COLO668 (cell line): ENCODE results near the gene CHD6.

ENCODE experiments used
- DNase-seq: peaks from one replicate; lab custom pipeline; 2025; ENCODE audit not compliant: unreplicated experiment; lab: John Stamatoyannopoulos, UW

CHD6 gene

DNA sequence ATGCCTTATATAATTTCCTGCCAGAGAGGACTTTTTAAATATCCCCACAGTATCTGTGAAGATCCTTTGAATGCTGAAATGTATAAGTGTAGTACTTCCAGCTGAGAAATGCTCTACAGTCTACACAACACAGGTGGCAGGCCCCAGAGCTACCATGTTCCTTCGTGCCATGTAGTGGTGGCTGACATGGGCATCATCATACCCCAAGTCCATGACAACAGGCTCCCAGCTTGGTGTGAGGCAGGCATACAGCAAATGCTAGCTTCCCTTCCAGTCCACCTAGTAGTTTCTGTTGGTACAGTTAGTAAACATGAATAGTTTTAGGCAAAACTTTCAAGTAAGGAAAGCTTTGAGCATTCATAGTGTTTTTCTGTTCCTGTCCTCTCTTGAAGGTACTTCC is 190.3 kb downstream of the CHD6 start:
- no peak for DNase-seq

DNA sequence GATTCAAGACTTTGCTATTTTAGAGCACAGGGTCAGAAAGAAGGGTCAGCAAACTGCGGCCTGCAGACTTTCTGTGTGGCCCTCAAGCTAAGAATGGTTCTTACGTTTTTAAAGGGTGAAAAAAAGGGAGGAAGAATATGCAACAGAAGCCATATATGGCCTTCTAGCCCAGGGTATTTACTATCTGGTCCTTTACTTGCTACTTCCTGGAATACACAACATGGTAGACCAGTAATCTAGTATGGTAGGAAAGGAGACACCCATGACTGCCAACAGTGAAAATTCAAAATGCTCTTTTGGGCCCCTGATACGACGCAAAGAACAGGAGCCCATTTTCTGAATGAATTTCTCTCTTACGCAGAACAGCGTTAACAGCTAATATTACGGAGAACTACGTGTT is 191.2 kb downstream of the CHD6 start:
- no peak for DNase-seq

DNA sequence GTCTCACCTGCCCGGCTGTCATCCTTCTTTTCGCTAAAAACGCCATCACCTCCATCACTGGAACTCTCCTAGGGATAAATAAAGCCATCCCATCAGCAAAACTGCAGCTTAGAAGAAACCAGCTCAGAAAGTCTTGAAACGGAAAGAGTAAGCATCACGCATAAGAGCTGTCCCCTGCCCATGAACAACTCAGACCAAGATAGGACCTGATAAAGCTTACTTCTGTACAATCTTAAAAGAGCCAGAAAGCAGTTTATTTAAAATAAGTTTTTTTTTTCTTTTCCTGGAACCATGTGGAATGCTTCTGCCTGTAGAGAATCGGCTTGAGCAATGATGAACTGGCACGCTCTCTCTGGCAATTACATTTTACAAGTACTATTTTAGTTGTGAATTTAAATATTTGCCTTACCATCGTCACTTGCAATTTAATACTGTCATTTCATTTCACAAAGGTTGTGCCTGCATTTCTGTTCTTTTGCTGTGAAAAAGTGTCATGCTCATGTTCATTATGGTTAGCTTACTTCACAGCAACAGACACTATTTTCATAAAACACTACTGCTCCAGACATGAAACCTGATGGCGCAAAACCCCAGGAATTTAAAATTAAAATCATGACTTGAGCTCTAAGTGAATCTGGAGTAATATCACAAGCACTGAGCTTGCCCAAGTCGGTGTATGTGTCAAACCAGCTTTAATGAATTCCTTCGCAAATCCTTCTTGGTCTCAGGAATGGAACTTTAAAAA is 191.9 kb downstream of the CHD6 start:
- no peak for DNase-seq

DNA sequence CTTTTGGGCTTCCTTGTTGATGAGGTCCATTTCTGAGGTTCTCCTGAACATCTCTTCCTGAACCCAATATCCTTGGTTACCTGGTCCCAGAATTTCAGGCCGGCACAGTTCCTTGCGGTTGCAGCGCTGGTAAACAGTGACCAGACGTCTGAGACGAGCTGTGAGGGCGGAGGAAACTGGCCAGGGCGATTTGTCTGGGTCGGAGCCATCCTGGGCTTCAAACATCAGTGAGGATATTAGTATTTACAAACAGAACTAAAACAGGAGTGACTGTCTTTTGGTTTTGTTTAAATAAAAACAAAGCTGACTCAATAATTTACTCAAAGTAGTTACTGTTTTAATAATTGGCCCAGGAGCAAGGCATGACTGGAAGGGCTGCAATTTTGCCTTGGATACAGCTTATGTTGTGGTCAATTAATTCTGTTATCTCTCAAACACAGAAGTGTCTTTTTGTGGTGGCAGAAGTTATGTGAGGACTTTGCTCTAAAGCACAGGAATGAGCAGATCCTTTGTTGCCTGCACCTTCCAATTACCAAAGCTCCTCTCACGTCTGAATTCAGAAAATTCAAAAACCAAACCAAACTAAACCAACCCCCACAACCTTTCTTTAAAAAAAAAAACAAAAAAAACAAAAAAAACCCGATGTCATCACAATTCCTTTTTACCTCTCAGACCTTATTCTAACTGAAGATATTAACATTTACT is 192.8 kb downstream of the CHD6 start:
- DNase-seq: no peak

- DNase-seq: no peak
These were observed 193.6 kb downstream of the CHD6 start for GRCh38 chr20:41424546-41424945.

DNA sequence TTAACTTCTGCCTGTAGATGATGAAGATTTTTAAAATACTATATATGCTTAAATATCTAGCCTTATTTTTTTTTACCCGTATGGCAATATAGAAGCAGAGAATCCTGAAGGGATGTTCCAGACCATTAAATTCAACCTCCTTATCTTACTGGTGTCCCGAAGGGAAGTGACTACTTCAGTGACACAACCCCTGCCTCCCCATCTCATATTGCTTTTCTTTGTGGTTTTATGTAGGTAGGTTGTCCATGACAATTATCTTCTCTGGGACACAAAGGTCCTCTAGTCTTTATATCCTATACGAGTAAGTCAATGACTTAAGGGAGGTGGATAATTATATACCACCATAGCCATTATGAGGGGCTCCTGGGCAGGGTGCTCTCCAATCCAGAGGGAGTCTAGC is 194.2 kb downstream of the CHD6 start:
- DNase-seq: no peak

- DNase-seq: no peak
These were observed 195.2 kb downstream of the CHD6 start for GRCh38 chr20:41422953-41423352.

- no peak for DNase-seq
These were observed 199.4 kb downstream of the CHD6 start for GRCh38 chr20:41418739-41419293.

GRCh38 chr20:41418031-41418430 is 200.1 kb downstream of the CHD6 start:
- DNase-seq: no peak

- no peak for DNase-seq
These were observed 203.0 kb downstream of the CHD6 start for GRCh38 chr20:41415191-41415590.

DNA sequence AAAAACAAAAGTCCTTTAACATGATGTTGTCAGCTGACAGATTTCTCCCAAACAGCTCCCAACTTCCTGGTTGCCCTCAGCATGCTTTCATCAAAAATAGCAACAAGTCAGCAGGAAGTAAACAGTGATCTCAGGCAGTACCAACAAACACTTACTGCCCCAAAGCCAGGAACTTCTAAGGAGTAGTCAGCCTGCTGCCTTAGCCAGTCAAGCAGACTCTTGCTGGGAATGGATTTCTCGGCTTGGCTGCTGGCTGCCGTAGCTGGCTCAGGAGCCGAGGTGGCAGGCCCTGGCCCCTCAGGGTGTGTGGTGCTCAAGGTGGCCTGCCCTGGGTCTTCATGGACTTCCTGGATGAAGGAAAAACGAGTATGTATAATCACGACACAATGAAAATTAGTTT is 205.0 kb downstream of the CHD6 start:
- no peak for DNase-seq

DNA sequence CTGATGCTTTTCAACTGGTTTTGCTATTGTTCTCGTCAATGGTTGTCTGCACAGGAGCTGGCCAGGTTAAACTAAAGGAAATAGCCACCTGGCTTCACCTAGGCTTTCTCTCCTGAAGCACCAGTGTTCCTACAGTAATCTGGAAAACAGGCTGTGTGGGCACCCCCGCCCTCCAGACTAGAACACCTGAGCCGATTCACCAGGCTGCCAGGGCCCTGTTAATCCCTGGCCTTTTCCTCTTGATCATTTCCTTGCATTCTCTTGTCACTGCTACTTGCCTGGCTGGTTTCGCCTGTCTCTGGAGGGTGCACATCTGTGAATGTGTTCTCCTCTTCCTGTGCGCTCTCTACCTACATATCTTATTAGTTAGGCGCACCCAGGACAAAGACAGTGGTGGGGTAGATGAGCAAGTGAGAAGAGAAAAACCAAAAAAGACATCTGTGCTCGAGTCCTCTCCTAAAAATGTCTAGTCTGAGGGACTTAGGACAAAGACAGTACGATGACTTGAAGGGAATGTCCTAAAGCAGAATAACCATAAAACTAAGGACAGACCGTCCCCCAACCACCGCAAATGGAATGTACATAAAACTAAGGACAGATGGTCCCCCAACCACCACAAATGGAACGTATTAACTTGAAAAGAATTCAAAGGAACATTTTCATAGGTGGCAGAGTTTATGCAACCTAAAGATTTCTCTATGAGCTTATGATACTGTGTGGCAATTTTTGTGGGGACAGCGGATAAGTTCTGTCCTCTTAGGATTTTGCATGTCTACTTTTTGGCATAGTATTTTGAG is 205.7 kb downstream of the CHD6 start:
- no peak for DNase-seq

- no peak for DNase-seq
These were observed 206.8 kb downstream of the CHD6 start for GRCh38 chr20:41411391-41411847.

DNA sequence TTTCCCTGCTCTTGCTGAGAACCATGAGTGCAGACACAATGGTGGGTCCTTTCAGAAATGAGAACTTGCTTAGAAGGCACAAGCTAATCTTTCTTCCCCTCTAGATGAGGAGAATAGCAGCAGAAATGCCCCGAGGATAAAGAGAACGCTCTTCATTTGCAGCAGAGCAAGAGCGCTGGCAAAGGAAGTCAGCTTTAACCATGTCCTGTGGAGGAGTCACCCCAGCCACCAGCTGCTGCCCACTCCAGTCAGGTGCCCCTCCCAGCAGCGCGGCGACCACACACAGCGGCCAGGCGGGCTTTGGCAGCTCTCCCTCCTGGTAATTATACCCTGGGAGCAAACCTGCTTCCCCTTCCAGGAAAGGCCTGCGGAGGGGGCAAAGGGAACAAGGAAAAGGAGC is 209.2 kb downstream of the CHD6 start:
- no peak for DNase-seq

DNA sequence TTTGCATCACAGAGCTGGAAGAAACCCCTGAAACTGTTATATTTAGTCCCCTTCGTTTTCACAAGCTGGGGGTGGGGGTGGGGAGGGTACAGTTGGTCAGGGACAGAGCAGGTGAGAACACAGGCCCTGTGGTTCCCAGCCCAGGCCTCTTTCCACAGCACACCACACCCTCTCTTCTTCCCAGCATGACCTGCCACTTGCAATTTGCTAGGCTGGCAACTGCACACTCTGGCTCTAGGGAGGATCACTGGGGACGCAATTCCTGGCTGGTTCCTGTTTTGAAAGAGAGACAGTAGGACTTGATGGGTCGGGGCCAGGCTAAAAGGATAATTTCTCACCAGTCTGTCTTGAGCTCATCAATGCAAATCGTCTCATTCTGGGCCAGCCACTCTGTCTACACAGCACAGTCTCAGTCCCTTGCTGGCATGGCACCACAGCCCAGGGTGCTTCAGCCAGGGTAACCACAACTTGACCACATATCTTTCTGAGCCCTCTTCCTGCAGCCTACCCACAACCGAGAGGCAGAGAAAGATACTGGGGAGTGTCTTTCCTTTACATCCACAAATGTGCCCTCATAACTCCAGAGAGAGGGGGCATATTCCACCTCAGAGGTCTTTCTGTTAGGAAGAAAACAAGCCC is 209.9 kb downstream of the CHD6 start:
- DNase-seq: no peak

GRCh38 chr20:41407607-41408006 is 210.6 kb downstream of the CHD6 start:
- no peak for DNase-seq

DNA sequence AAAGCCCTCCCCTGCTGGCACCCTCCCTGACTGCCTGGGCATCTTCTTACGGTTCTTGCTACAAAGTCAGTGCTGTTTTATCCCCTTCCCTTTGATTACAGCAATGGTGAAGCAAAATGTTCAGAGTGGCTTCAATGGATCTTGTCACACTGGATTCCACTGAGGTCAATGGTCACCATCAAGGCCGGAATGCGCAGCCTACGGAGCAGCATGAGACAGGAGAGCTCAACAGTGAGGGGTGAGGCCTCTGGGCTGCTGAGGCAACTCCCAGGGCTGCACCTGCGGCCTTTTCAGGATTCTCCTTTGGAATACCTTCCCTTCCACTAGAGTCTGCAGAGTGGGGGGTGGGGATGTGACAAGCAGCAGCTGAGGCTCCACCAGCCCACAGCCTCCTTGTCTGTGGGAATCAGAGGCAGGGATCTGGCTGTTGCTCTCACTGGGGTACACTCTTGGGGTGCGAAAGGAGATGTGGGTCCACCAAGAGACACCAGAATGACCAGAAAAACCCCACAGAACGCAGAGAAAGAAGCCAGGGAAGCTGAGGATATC is 211.2 kb downstream of the CHD6 start:
- DNase-seq: no peak

DNA sequence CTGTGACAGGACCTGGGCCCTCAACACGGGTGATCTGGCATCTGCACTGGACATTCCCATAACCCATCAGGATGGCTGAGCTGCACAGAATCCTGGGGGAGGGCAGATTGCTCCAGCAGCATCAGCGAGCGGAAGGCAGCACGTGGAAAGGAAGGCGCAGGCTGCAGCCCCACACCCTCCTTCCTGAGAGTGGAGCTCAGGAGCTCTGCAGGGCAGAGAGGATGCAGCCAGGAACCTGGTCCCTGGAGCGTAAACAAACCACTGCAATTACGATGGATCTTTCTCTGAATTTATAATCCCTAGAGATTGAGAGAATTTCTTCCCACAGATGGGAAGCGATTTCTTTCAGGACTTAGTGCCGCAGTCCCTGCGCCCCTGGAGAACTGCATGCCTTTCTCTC is 211.8 kb downstream of the CHD6 start:
- DNase-seq: no peak

- no peak for DNase-seq
These were observed 212.7 kb downstream of the CHD6 start for GRCh38 chr20:41405436-41405835.

DNA sequence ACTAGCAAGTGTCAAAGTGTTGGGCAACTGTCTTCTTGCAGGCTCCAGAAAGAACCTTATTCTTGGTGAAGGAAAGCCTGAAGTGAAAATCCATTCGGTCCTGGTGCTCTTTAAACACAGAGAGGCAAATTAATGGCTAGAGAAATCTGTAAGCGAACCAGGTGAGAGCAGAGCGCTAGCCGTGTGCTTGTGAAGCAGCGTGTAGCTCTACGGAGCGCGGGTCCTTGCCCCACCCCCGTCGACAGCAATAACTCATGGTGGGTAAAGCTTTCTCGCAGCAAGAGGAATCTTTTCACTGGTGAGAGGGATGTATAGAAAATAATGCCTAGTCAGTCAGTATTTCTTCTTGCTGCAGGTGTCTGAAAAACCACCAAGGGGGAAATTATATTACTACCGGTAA is 214.6 kb downstream of the CHD6 start:
- DNase-seq: no peak

DNA sequence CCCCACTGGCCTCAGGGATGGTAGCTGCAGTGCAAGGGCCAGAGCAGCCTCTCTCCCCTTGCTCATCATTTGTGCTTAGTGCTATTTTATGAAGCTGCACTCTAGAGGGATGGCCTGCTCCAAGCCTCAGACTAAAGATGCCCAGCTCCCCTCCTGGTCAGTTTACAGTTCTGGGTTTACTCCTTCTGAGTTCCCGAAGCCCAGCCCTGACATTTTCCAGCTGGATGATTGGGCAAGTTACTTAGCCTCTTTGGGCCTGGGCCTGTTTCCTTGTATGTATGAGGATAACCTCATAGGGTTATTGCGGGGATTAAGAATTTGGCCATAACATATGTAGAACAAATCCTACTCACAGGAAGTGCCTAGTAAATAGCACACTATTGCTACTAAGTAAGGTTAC is 219.8 kb downstream of the CHD6 start:
- DNase-seq: no peak
